GM19324 (cell line): ENCODE measurements around the gene TNNI2.
"Not testable (repeated sequence)": the region's sequence is repeated elsewhere in the genome, so short reads cannot be mapped to it uniquely, and the experiment has no call there.

ENCODE experiments used
- ATAC-seq: cut with Tn5 transposase; IDR thresholded peaks from one replicate; pipeline ENCODE4 v1.9.1; 2021; ENCODE audit warnings: mild to moderate bottlenecking, moderate library complexity; ENCODE audit not compliant: unreplicated experiment, low FRiP score

TNNI2 gene

GRCh38 chr11:1870721-1871466 is 32.1 kb downstream of the TNNI2 start:
- no peak for ATAC-seq

- no peak for ATAC-seq
These were observed 32.8 kb downstream of the TNNI2 start for GRCh38 chr11:1871531-1871930.

- ATAC-seq = no peak
These were observed 33.6 kb downstream of the TNNI2 start for GRCh38 chr11:1872267-1872985.

- ATAC-seq = no peak
These were observed 34.4 kb downstream of the TNNI2 start for GRCh38 chr11:1873048-1873812.

- ATAC-seq = not testable (repeated sequence)
These were observed 35.0 kb downstream of the TNNI2 start for GRCh38 chr11:1873813-1874150.

GRCh38 chr11:1874441-1875092 is 35.8 kb downstream of the TNNI2 start:
- ATAC-seq = not testable (repeated sequence)

- no peak for ATAC-seq
These were observed 36.5 kb downstream of the TNNI2 start for GRCh38 chr11:1875093-1875850.

- not testable (repeated sequence) for ATAC-seq
These were observed 37.1 kb downstream of the TNNI2 start for GRCh38 chr11:1875851-1876301.

- no peak for ATAC-seq
These were observed 37.7 kb downstream of the TNNI2 start for GRCh38 chr11:1876361-1877063.

GRCh38 chr11:1877211-1878136 is 38.7 kb downstream of the TNNI2 start:
- no peak for ATAC-seq

- no peak for ATAC-seq
These were observed 39.6 kb downstream of the TNNI2 start for GRCh38 chr11:1878137-1879031.

GRCh38 chr11:1879342-1879940 is 40.7 kb downstream of the TNNI2 start:
- no peak for ATAC-seq

- no peak for ATAC-seq
These were observed 41.4 kb downstream of the TNNI2 start for GRCh38 chr11:1879941-1880720.

- ATAC-seq = no peak
These were observed 42.1 kb downstream of the TNNI2 start for GRCh38 chr11:1880746-1881441.

- ATAC-seq = no peak
These were observed 42.9 kb downstream of the TNNI2 start for GRCh38 chr11:1881442-1882264.
